GM20431 (cell line): ENCODE data around the gene DOK7.

Experiments used
- in situ Hi-C: fragments of 300-500 bp; cut with MseI, MboI; formaldehyde crosslinking; loops from one replicate; pipeline ENCODE4 v1.15.0; 2020; ENCODE audit warnings: low sequenced_read_pairs; ENCODE audit not compliant: unreplicated experiment

Gene DOK7

DNA sequence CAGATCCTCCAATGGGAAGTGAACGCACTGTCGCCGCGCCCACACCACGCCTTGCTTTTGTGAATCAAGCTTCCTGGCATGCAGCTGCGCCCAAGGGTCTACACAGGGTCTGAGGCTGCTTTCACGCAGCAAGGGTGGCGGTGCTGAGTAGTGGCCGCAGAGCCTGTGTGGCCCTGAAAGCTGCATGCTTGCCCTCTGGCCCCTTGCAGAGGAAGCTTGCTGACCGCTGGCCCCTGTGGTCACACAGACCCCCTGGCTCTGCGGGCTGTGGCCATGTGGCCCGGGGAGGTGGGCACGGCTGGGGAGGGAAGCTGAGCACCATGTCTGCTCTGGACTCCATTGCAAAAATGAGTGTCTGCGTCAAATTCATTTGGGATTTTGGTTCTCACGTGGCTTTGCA is 8.8 kb downstream of the DOK7 start:
- in situ Hi-C loops, result no loop called here

- in situ Hi-C loops, result no loop called here
These were observed 9.5 kb downstream of the DOK7 start for GRCh38 chr4:3472411-3473141.

- in situ Hi-C loops, result no loop called here
These were observed 10.3 kb downstream of the DOK7 start for GRCh38 chr4:3473181-3473950.

DNA sequence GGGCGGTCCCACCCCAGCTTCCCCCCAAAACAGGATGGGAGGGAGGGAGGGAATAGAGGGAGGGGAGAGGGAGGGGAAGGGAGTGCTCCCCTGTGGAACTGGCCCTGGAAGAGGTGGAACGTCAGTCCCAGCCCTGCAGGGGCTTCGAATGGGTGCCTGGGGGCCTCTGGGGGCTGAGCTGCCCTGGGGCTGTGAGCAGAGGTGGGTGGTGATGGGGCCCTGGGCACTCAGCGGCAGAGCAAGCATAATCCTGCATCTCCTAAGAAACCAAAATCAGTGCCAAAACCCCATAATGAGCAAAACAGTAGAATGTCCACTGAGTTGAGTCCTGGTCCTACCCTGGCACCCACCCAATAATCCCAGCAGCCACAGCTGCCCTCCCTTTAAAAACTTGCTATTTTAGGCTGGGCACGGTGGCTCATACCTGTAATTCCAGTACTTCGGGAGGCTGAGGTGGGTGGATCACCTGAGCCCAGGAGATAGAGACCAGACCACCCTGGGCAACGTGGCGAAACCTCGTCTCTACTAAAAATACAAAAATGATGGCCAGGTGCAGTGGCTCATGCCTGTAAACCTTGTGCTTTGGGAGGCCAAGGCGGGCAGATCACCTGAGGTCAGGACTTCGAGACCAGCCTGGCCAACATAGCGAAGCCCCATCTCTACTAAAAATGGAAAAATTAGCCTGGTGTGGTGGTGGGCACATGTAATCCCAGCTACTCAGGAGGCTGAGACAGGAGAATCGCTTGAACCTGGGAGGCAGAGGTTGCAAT is 11.1 kb downstream of the DOK7 start:
- in situ Hi-C loops, result no loop called here

DNA sequence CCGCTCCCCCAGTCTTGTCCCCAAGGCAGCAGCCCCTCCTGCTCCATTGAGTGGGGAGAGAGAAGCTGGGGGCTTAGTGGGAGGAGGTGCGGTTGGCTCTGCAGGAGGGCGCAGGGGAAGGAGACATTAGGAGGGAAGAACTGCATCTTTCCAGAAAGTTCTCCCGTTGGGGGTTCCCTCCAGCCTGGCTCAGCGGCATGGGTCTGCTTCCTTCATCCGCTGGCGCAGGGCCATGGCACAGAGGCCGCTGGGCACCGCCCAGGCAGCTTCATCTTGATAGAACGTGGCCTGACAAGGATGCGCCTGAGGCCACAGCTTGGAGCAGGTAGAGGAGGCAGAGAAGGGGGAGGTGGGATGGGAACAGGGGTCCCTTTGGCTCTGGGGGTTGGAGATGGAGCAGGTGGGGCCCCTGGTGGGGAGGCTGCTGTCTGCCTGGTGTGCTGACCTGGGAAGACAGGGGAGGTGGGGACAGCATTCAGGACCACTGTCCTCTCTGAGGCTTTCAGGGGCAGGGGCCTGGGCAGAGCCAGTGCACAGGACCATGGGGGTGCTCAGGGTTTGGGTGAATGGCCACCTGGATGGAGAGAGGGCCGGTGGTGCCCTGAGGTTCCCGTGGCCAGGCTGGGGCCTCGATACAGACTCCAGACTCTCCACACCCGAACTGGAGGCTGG is 12.1 kb downstream of the DOK7 start:
- in situ Hi-C loops, result no loop called here

DNA sequence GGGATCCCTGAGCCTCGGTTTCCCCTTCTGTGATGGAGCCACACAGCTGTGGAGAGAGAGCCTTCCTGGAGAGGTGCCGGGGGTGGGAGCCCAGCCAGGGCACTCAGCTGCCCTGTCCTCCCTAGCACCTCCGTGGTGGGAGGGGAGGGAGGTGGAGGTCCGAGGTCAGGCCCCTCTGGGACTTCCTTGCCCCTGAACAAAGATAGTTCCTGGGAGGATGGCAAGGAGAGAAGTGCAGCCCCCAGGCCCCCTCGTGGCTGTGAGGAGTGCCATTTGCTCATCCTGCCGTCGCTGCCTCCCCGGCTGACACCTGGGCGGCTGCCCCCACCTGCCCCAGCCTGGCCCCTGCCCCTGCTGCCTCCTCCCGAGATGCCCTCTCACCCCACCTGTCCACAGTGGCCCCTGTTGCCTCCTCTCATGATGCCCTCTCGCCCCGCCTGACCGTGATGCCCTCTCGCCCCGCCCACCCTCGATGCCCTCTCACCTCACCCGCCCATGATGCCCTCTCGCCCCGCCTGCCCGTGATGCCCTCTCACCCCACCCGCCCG is 12.7 kb downstream of the DOK7 start:
- in situ Hi-C loops, result no loop called here

DNA sequence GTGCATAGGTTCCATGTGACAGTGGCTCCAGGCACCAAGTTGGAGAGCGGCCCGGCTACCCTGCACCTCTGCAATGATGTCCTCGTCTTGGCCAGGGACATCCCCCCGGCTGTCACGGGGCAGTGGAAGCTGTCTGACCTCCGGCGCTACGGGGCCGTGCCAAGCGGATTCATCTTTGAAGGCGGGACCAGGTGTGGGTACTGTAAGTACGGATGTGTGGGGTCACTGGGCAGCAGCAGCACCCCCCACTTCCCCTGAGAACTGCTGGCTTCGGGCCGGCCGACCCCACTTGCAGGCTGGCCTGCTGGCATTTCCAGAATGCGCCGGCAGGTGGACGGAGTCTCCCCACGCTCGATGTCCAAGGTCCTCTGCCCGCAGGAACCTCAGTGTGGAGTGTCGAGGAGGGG is 13.2 kb downstream of the DOK7 start:
- in situ Hi-C loops, result no loop called here

GRCh38 chr4:3476936-3477749 is 14.0 kb downstream of the DOK7 start:
- in situ Hi-C loops, result no loop called here

DNA sequence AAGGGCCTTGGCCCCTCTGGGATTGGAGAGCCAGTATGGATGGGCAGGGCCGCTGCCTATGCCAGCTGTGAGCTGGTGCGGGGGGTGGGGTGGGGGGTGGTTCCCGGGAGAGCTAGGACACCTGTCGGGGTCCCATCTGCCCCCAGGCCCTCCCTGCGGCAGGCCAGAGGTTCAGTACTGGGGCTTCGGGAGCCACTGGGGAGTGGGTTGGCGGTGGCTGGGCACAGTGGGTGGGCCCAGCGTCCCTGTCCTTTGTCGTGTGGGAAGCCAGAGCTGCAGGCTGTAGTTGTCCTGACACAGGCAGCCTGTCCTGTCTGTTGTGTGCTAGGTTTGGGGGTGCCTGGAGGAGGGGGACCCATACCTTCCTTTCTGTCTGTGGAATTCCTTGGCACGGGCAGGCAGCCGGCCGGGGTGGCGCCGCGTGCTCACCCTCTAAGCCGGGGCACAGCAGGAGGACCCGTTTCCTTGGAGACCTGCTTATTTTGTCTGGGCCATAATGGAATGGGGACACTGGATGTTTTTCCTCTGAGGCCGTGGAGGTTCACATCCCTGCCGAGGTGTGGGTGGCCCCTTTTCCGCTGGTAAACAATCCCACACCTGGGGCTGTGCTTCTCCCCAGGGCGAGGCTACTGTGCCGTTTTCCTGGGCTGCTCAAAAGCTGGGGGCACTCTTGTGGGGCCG is 14.8 kb downstream of the DOK7 start:
- in situ Hi-C loops, result no loop called here

- in situ Hi-C loops, result no loop called here
These were observed 15.6 kb downstream of the DOK7 start for GRCh38 chr4:3478446-3479357.

GRCh38 chr4:3479358-3480101 is 16.4 kb downstream of the DOK7 start:
- in situ Hi-C loops, result no loop called here

DNA sequence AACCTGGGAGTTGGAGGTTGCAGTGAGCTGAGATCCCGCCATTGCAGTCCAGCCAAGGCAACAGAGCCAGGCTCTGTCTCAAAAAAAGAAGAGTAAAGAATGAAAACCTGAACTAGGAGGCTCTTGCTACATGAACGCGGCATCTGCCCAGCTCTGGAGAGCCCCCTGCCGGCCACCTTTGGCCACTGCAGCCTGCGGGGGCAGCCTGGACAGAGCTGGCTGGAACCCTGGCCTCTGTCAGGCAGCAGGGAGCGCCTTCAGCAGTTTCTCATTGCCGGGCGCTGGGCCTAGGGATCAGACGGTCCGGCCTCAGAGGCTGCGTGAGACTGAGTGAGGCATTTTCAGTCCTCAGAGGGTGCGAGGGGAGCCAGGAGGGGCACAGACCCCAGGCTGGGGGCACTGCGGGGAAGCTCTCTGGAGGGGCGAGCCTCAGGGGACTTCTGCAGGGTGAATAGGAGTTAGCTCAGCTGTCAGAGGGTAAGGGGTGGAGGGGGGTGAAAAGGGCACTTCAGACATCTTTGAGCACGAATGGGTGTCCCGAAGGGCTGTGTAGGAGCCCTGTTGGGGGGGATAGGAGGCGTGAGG is 17.5 kb downstream of the DOK7 start:
- in situ Hi-C loops, result no loop called here

GRCh38 chr4:3481113-3481531 is 18.0 kb downstream of the DOK7 start:
- in situ Hi-C loops, result no loop called here

GRCh38 chr4:3481783-3482393 is 18.8 kb downstream of the DOK7 start:
- in situ Hi-C loops, result no loop called here

DNA sequence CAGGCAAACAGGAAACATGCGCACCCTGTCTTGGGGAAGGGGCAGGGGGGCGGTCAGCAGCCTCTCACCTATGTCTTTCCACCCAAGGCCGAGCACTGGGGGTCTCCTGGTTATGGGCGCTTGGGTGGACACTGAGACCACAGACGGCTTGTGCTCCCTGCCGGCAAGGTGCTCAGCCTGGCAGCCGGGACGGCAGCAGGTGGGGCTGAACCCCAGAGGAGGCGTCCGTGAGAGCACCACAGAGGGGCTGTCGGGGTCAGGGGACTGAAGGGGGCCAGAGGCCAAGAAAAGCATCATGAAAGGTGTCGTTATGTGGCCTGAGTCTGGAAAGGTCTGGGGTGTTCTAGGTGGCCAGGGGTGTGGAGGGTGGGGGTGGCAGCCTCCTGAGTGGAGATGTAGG is 19.6 kb downstream of the DOK7 start:
- in situ Hi-C loops, result no loop called here

GRCh38 chr4:3483471-3483921 is 20.4 kb downstream of the DOK7 start:
- in situ Hi-C loops, result no loop called here
